GM23248 (cell line): ENCODE measurements around the gene P2RX5. TPM values are rescaled to one million over a fixed set of nuclear protein-coding genes. Genes with fewer than 3 reads are reported as not detected.

Source experiments
- DNase-seq: peaks from one replicate; pipeline ENCODE4 v3.0.0-alpha.2; 2015
- H2AFZ ChIP-seq: fragments of 200-600 bp; sonication (generic); 2 replicates; pipeline ENCODE4 v1.6.1; 2016; ENCODE audit warnings: antibody characterized with exemption
- H3F3A ChIP-seq: fragments of 200-600 bp; sonication (generic); 2 replicates; pipeline ENCODE4 v1.6.1; 2016; ENCODE audit warnings: mild to moderate bottlenecking, antibody characterized with exemption, mixed run types; ENCODE audit not compliant: insufficient read depth
- H3K27ac ChIP-seq: fragments of 200-600 bp; sonication (generic); 2 replicates; pipeline ENCODE4 v1.5.1; 2016; ENCODE audit warnings: mild to moderate bottlenecking
- H3K27me3 ChIP-seq: fragments of 200-600 bp; sonication (generic); replicated peaks from 2 replicates; pipeline ENCODE4 v1.6.1; 2016; ENCODE audit warnings: mild to moderate bottlenecking; ENCODE audit not compliant: insufficient read depth
- H3K36me3 ChIP-seq: fragments of 200-600 bp; sonication (generic); 2 replicates; pipeline ENCODE4 v1.6.1; 2016; ENCODE audit warnings: low read depth, mild to moderate bottlenecking
- H3K4me1 ChIP-seq: fragments of 200-600 bp; sonication (generic); 2 replicates; pipeline ENCODE4 v1.6.1; 2016; ENCODE audit warnings: mild to moderate bottlenecking; ENCODE audit not compliant: insufficient read depth
- H3K4me2 ChIP-seq: fragments of 200-600 bp; sonication (generic); one replicate; pipeline ENCODE4 v1.6.1; 2016; ENCODE audit warnings: mild to moderate bottlenecking; ENCODE audit not compliant: unreplicated experiment
- H3K4me3 ChIP-seq: fragments of 200-600 bp; sonication (generic); 2 replicates; pipeline ENCODE4 v1.5.1; 2016; ENCODE audit warnings: mild to moderate bottlenecking
- H3K79me2 ChIP-seq: fragments of 200-600 bp; sonication (generic); 2 replicates; pipeline ENCODE4 v1.6.1; 2016; ENCODE audit warnings: mild to moderate bottlenecking; ENCODE audit not compliant: insufficient read depth
- H3K9ac ChIP-seq: fragments of 200-600 bp; sonication (generic); 2 replicates; pipeline ENCODE4 v1.6.1; 2016; ENCODE audit warnings: mild to moderate bottlenecking
- H3K9me2 ChIP-seq: fragments of 200-600 bp; sonication (generic); 2 replicates; pipeline ENCODE4 v1.6.1; 2016; ENCODE audit warnings: mixed run types, mild to moderate bottlenecking, moderate library complexity; ENCODE audit not compliant: insufficient read depth
- H3K9me3 ChIP-seq: fragments of 200-600 bp; sonication (generic); one replicate; pipeline ENCODE4 v1.6.1; 2017; ENCODE audit warnings: low read depth
- H4K20me1 ChIP-seq: fragments of 200-600 bp; sonication (generic); 2 replicates; pipeline ENCODE4 v1.6.0; 2016; ENCODE audit not compliant: insufficient read depth
- EZH2 ChIP-seq: fragments of 200-600 bp; sonication (generic); IDR thresholded peaks from 2 replicates; pipeline ENCODE4 v1.6.1; 2018; ENCODE audit warnings: antibody characterized with exemption, mild to moderate bottlenecking; ENCODE audit not compliant: insufficient read depth, poor library complexity, severe bottlenecking
- EZH2phosphoT487 ChIP-seq: fragments of 200-600 bp; sonication (generic); IDR thresholded peaks from 2 replicates; pipeline ENCODE4 v1.6.1; 2018; ENCODE audit warnings: antibody characterized with exemption, moderate library complexity, mild to moderate bottlenecking, low read depth; ENCODE audit not compliant: insufficient read depth
- WGBS, 2 experiments: methylation state at CpG; one replicate each; pipeline ENCODE4 v1.1.6; 2015 to 2017; ENCODE audit warnings: low lambda C conversion rate in 2 of 2, low coverage in 1 of 2; ENCODE audit errors: missing lambda C conversion rate in 2 of 2; 5-methylcytosine and 5-hydroxymethylcytosine counted together
- in situ Hi-C: fragments of 300-500 bp; cut with MboI; formaldehyde crosslinking; loops from 2 replicates; pipeline ENCODE4 v1.15.0; 2020
- polyA plus RNA-seq: library from polyadenylated mRNA; unstranded; fragments of >200 nt; fragmentation: Nextera tagmentation; extraction: Ambion mirVana; gene quantifications from 2 replicates; pipeline ENCODE4 v1.2.1, GENCODE V29; 2016
- total RNA-seq: library from RNA; depleted of rRNA; stranded (reverse); fragments of >200 nt; shearing (Covaris generic); gene quantifications from 2 replicates; pipeline ENCODE4 v1.2.3, GENCODE V29; 2014

P2RX5 gene
- total and polyA plus RNA-seq, 2 experiments from 2014 or later = 2.5 to 2.6 TPM

GRCh38 chr17:3657588-3657869, 38.4 kb downstream of the P2RX5 start:
- H4K20me1 ChIP-seq = no peaks in the 10 kb centered on the region
- H3K9ac ChIP-seq = no peak overlapping the region
- no peaks in the 10 kb centered on the region for H3K79me2 ChIP-seq
- peaks cover 12% of the 10 kb centered on the region for H3K4me1 ChIP-seq
- no peaks in the 10 kb centered on the region for H3K27me3 ChIP-seq
- H3F3A ChIP-seq = peaks cover 9% of the 10 kb centered on the region; the same call in 1 of the 2 replicates
- no peaks in the 10 kb centered on the region for H3K9me2 ChIP-seq
- H3K36me3 ChIP-seq = no peaks in the 10 kb centered on the region
- no peaks in the 10 kb centered on the region for H3K9me3 ChIP-seq
- in situ Hi-C loops = no loop called here
- DNase-seq = no peak
- no peak overlapping the region for H2AFZ ChIP-seq
- no peak overlapping the region for H3K27ac ChIP-seq
- TF ChIP-seq EZH2 = no peak
- no peak for TF ChIP-seq EZH2phosphoT487
- no peak overlapping the region for H3K4me2 ChIP-seq
- WGBS, 2 experiments = 88 to 89% methylated on average over 7 of the region's 7 CpGs
- H3K4me3 ChIP-seq = no peak overlapping the region

DNA sequence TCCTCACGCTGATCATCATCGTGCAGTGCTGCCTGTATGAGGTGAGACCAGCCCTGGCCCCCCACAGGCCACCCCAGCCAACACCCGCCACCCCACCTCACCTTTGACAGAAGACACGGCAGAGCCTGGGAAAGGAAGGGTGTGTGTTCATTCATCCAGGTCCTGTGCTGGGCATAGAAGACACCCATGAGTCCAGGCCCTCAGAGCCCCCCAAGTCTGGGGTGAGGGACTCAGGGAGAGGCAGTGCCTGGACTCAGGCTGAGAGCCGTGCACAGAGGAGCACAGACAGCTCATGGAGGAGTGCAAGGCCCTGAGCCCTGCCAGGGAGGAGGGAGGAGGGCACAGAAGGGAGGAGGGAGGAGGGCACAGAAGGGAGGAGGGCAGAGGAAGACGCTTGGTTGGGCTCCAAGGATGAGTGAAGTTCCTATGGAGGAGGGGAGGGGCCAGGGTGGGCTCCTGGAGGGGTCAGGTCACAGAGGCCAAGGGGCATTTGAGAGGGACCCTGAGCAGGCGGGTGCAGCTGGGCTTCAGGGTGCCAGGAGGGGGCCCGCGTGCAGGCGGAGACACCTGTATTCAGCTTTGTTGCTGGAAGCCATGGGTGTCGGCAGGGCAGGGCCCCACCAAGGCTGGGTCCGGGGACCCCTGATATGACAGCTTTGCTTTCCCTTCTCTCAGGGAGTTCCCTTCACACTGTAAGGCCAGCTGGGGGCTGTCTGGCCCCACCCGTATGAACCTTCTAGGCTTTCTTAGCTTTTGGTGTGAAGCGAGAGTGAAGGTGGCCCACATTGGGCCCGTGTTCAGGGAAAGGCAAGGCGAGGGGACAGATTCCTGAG, 39.0 kb downstream of the P2RX5 start:
- Histone ChIP-seq H3K4me3 (no peak overlapping the region), H3K4me2 (no peak overlapping the region), H3K27me3 (no peaks in the 10 kb centered on the region), H3K9ac (no peak overlapping the region), H3F3A (peaks cover 9% of the 10 kb centered on the region; the same call in 1 of the 2 replicates), H3K79me2 (no peaks in the 10 kb centered on the region), H3K27ac (no peak overlapping the region), H3K4me1 (peaks cover 12% of the 10 kb centered on the region), H2AFZ (no peak overlapping the region), H3K9me2 (no peaks in the 10 kb centered on the region), H4K20me1 (no peaks in the 10 kb centered on the region), H3K36me3 (no peaks in the 10 kb centered on the region), H3K9me3 (no peaks in the 10 kb centered on the region)
- TF ChIP-seq EZH2 = no peak
- no peak for TF ChIP-seq EZH2phosphoT487
- no peak for DNase-seq
- WGBS, 2 experiments = 78 to 79% methylated on average over 9 to 16 of the region's 16 CpGs
- in situ Hi-C loops = no loop called here

DNA sequence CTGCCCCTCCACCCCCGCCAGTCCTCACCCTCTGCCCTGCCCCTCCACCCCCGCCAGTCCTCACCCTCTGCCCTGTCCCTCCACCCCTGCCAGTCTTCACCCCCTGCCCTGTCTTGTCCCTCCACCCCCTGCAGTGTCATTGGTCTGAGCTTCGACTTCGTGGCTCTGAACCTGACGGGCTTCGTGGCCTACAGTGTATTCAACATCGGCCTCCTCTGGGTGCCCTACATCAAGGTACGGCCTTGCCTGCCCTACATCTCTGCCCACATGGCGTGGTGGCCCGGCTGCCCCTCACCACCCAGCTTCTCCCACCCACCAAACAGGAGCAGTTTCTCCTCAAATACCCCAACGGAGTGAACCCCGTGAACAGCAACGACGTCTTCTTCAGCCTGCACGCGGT, 39.6 kb downstream of the P2RX5 start:
- H3K9me3 ChIP-seq = no peaks in the 10 kb centered on the region
- no peak overlapping the region for H2AFZ ChIP-seq
- H3K4me3 ChIP-seq = no peak overlapping the region
- no peaks in the 10 kb centered on the region for H3K9me2 ChIP-seq
- H3F3A ChIP-seq = peaks cover 6% of the 10 kb centered on the region; the same call in 1 of the 2 replicates
- in situ Hi-C loops = no loop called here
- no peak for DNase-seq
- no peak overlapping the region for H3K27ac ChIP-seq
- H3K4me1 ChIP-seq = peaks cover 12% of the 10 kb centered on the region
- H3K36me3 ChIP-seq = no peaks in the 10 kb centered on the region
- no peak overlapping the region for H3K9ac ChIP-seq
- no peaks in the 10 kb centered on the region for H3K27me3 ChIP-seq
- no peak overlapping the region for H3K4me2 ChIP-seq
- WGBS, 2 experiments = 86 to 92% methylated on average over 9 to 16 of the region's 16 CpGs
- no peaks in the 10 kb centered on the region for H3K79me2 ChIP-seq
- TF ChIP-seq EZH2 = no peak
- TF ChIP-seq EZH2phosphoT487 = no peak
- no peaks in the 10 kb centered on the region for H4K20me1 ChIP-seq

DNA sequence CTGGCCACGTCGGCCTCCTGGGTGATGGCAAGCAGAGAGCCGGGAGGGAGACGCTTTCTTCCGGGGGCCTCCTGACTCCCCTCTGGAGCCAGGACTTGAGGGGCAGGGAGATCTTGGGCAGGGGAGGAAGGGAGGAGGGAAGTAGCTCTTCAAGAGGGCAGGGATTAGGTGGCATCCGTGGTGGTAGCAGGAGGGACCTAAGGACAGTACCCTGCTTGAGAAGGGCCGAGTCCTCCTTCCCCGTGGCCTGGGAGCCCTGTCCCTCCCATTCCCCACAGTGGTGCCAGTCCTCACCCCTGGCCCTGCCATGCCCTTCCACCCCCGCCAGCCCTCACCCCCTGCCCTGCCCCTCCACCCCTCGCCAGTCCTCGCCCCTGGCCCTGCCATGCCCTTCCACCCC, 40.2 kb downstream of the P2RX5 start:
- no peak overlapping the region for H3K4me2 ChIP-seq
- no peaks in the 10 kb centered on the region for H3K9me2 ChIP-seq
- TF ChIP-seq EZH2phosphoT487 = no peak
- no peak for TF ChIP-seq EZH2
- H3K4me1 ChIP-seq = peaks cover 12% of the 10 kb centered on the region
- H3K9ac ChIP-seq = no peak overlapping the region
- no peaks in the 10 kb centered on the region for H3K27me3 ChIP-seq
- DNase-seq = no peak
- 88 to 97% methylated on average over 5 to 11 of the region's 11 CpGs for WGBS, 2 experiments
- H3F3A ChIP-seq = 0 out of 2 replicates have a peak, but pooled peaks cover 6% of the 10 kb centered on the region
- in situ Hi-C loops = no loop called here
- no peaks in the 10 kb centered on the region for H3K36me3 ChIP-seq
- no peaks in the 10 kb centered on the region for H3K9me3 ChIP-seq
- H3K27ac ChIP-seq = no peak overlapping the region
- no peaks in the 10 kb centered on the region for H3K79me2 ChIP-seq
- no peak overlapping the region for H2AFZ ChIP-seq
- no peaks in the 10 kb centered on the region for H4K20me1 ChIP-seq
- no peak overlapping the region for H3K4me3 ChIP-seq
